HUES48 (cell line): ENCODE data around the gene CLMN.
"Not testable (repeated sequence)": the region's sequence is repeated elsewhere in the genome, so short reads cannot be mapped to it uniquely, and the experiment has no call there.

Source experiments
- H3K27ac ChIP-seq: one replicate; pipeline ENCODE4 v1.7.0; 2013; ENCODE audit warnings: low read depth, low read length, inconsistent platforms
- H3K27me3 ChIP-seq: 2 replicates; pipeline ENCODE4 v1.6.1; 2013; ENCODE audit warnings: mild to moderate bottlenecking, low read length; ENCODE audit not compliant: control insufficient read depth, insufficient read depth
- H3K36me3 ChIP-seq: 2 replicates; pipeline ENCODE4 v1.6.1; 2013; ENCODE audit warnings: low read length; ENCODE audit not compliant: control insufficient read depth, insufficient read depth
- H3K4me1 ChIP-seq: 2 replicates; pipeline ENCODE4 v1.6.1; 2013; ENCODE audit warnings: mild to moderate bottlenecking, low read length; ENCODE audit not compliant: control insufficient read depth, insufficient read depth
- H3K4me3 ChIP-seq: 2 replicates; pipeline ENCODE4 v1.5.1; 2013; ENCODE audit warnings: mild to moderate bottlenecking, low read depth, low read length
- H3K9ac ChIP-seq: 2 replicates; pipeline ENCODE4 v1.6.1; 2013; ENCODE audit warnings: mild to moderate bottlenecking, low read depth, low read length, moderate library complexity
- H3K9me3 ChIP-seq: 2 replicates; pipeline ENCODE4 v1.6.1; 2013; ENCODE audit warnings: low read length; ENCODE audit not compliant: control insufficient read depth, insufficient read depth

Gene CLMN

DNA sequence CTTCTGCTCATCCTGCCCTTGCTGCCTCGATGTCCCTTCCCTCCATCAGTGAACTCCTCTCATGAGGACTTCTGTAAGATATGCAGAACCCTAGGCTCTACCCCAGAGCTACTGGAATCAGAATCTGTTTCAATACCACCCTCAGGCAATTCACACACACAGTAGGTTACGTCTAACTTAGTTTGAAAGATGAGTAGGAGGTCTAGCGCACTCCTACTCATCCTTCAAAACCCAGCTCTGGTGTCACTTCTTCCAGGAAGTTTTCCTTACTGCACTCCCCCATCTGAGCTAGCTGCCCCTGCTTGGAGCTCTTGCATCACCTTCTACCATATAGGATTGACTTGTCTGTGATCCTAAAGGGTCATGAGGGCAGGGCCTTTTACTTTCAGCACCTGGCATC lies 105.9 kb downstream of the CLMN start:
- Histone ChIP-seq H3K9me3 (no peaks in the 10 kb centered on the region), H3K27me3 (peaks cover 17% of the 10 kb centered on the region), H3K4me3 (no peak overlapping the region), H3K9ac (no peak overlapping the region), H3K4me1 (peaks cover 16% of the 10 kb centered on the region), H3K27ac (no peak overlapping the region), H3K36me3 (no peaks in the 10 kb centered on the region)

- peaks cover 7% of the 10 kb centered on the region for H3K27me3 ChIP-seq
- no peak overlapping the region for H3K27ac ChIP-seq
- H3K4me3 ChIP-seq, result no peak overlapping the region
- H3K9me3 ChIP-seq, result no peaks in the 10 kb centered on the region
- H3K4me1 ChIP-seq, result no peaks in the 10 kb centered on the region
- H3K9ac ChIP-seq, result no peak overlapping the region
- H3K36me3 ChIP-seq, result no peaks in the 10 kb centered on the region
These were observed 107.8 kb downstream of the CLMN start for GRCh38 chr14:95211721-95212504.

GRCh38 chr14:95210699-95211098 lies 109.0 kb downstream of the CLMN start:
- Histone ChIP-seq H3K9me3 (no peaks in the 10 kb centered on the region), H3K9ac (no peak overlapping the region), H3K36me3 (no peaks in the 10 kb centered on the region), H3K27ac (no peak overlapping the region), H3K4me1 (no peaks in the 10 kb centered on the region), H3K4me3 (no peak overlapping the region), H3K27me3 (no peaks in the 10 kb centered on the region)

DNA sequence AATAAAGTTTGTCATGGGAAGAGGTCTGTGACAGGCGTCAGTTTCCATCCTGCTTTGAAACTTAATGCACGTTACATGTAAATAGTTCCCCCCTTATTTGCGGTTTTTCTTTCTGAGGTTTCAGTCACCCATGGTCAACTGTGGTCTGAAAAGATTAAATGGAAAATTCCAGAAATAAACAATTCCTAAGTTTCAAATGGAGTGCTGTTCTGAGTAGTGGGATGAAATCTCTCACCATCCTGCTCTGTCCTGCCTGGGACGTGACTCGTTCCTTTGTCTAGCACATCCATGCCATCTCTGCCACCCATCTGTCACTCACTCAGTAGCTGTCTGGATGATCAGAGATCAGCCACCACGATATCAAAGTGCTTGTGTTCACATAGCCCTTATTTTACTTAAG lies 111.1 kb downstream of the CLMN start:
- Histone ChIP-seq H3K4me1 (0 out of 2 replicates have a peak, but pooled peaks cover 4% of the 10 kb centered on the region), H3K9ac (no peak overlapping the region), H3K27me3 (no peaks in the 10 kb centered on the region), H3K9me3 (peaks cover 5% of the 10 kb centered on the region), H3K36me3 (no peaks in the 10 kb centered on the region), H3K27ac (no peak overlapping the region), H3K4me3 (no peak overlapping the region)

DNA sequence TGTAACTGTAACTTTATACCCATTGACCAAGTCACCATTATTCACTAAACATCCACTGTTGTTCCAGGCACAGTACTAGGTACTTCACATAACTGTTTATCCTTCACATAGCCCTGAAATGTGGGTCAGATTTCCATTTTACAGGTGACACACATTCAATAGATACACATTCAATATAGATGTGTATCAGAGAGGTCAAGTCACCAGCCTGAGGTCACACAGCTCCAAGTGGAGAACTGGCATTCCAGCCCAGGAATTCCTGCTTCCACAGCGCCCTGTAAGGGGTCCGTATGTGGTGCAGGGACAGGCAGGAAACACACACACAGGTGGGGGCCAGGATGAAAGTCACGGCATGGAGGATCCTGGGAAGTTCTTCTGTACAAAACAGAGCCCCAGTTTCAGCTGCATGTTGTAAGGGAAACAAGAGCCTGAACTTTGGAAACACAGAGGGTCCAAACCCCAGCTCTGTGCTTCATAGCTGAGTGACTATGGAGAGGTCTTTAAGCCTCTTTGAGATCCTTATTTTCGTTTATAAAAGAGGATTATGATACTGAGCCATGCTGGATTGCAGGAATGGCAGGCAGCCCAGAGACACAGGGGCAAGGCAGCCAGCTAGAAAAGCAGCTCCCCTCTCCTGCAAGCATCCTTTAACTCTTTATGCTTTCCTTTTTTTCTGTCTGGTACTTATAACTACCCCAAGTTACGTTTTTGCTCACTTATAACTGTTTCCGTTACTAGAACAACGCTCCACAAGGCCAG lies 112.1 kb downstream of the CLMN start:
- Histone ChIP-seq H3K36me3 (no peaks in the 10 kb centered on the region), H3K4me1 (0 out of 2 replicates have a peak, but pooled peaks cover 4% of the 10 kb centered on the region), H3K4me3 (no peak overlapping the region), H3K9me3 (peaks cover 5% of the 10 kb centered on the region), H3K9ac (no peak overlapping the region), H3K27me3 (no peaks in the 10 kb centered on the region), H3K27ac (no peak overlapping the region)

DNA sequence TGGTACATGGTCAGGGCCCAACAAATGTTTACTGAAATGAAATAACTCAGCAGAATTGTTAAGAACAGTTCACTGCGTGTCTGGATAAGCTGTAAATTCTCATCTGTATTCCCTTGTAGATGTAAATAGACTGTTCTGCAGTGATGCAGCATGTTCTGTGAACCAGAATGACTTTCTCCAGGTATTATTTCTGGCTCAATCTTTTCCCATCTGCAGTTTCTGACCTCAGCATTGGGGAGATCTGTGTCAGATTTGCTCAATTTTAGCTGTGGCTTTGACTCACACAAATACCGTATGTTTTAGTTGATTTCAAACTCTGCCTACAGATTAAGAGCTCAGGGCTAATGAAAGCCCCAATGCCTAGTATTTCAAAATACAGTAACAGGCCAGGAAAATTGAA lies 113.2 kb downstream of the CLMN start:
- Histone ChIP-seq H3K4me1 (0 out of 2 replicates have a peak, but pooled peaks cover 4% of the 10 kb centered on the region), H3K27me3 (no peaks in the 10 kb centered on the region), H3K4me3 (no peak overlapping the region), H3K9ac (no peak overlapping the region), H3K27ac (no peak overlapping the region), H3K9me3 (peaks cover 5% of the 10 kb centered on the region), H3K36me3 (no peaks in the 10 kb centered on the region)

DNA sequence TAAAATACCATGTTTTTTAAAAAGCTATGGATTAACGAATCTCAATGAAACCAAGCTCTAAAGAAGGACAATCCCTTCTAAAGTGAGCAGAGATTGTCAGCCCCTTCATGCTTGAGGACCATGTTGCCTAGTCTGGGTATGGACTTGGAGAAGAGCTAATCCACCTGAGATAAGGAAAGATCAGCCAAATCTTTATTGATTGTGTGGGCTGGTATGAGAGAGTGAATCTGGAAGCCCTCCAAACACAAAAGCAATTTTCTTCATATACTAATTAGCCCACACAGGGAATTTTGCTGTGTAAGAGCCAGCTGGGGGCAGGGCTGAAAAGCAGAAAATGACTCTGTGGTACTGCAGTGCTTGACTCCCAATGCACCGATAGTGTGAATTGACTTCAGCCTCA lies 115.0 kb downstream of the CLMN start:
- Histone ChIP-seq H3K9ac (no peak overlapping the region), H3K27ac (no peak overlapping the region), H3K27me3 (no peaks in the 10 kb centered on the region), H3K4me3 (no peak overlapping the region), H3K4me1 (peaks cover 11% of the 10 kb centered on the region; the same call in 1 of the 2 replicates), H3K36me3 (no peaks in the 10 kb centered on the region), H3K9me3 (peaks cover 5% of the 10 kb centered on the region)

GRCh38 chr14:95201745-95202144 lies 118.0 kb downstream of the CLMN start:
- peaks cover 32% of the 10 kb centered on the region; the same call in 1 of the 2 replicates for H3K4me1 ChIP-seq
- H3K9me3 ChIP-seq, H3K9ac ChIP-seq, H3K27me3 ChIP-seq, H3K27ac ChIP-seq, H3K36me3 ChIP-seq, H3K4me3 ChIP-seq: not testable (repeated sequence)

DNA sequence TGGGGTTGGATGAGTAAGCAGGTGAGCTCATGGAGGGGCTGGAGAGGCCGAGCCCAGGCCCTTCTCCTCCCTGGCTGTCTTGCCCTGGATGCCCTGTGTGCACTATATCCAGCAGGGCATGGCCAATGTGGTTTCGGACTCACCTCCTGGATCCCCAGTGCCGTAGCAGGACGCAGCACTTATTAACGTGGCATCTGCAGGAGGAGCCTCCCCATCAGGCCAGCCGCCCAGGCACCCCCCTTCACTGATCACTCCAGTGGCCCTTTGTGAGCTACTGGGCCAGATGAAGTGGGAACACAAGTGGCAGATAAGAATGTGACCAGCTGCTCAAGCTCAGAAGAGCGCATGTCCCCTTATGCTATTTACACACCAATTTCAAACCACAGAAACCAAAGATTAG lies 119.3 kb downstream of the CLMN start:
- Histone ChIP-seq H3K4me1 (peaks cover 32% of the 10 kb centered on the region; the same call in 1 of the 2 replicates), H3K9me3 (peaks cover 5% of the 10 kb centered on the region), H3K4me3 (no peak overlapping the region), H3K27ac (no peak overlapping the region), H3K9ac (no peak overlapping the region), H3K36me3 (no peaks in the 10 kb centered on the region), H3K27me3 (no peaks in the 10 kb centered on the region)

DNA sequence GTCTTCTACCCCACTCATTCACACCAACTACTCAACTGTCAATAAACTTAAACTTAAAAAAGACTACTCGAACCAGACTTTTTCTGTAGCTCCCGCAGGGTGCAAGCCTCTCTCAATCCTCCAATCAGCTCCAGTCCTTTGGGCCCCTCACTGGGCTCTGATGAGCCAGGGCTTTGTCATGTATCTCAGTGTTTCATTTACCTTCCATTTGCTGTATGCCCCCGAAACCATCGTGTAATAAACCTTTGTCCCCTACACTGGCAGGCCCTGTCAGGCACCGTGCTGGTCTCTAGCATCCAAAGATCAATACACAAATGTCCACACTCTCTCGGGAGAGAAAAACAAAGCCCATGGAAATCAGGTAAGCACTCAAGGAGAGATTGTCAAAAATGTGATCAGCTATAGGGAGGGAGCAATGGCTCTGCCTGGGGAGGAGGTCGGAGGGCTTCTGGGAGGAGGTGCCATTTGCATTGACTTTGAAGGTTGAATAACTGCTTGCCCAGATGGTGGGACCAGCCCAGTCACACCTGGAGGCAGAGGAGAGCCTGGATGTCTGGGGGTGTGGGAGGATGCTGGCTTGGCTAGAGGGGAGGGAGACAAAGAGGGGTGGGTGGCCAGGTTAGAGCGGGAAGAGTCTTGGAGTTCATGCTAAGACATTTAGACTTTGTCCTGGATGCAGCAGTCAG lies 120.3 kb downstream of the CLMN start:
- Histone ChIP-seq H3K36me3 (no peaks in the 10 kb centered on the region), H3K4me3 (0 out of 2 replicates have a peak overlapping the region, but pooled peaks have one; percentile 13), H3K9ac (no peak overlapping the region), H3K9me3 (no peaks in the 10 kb centered on the region), H3K4me1 (peaks cover 28% of the 10 kb centered on the region; the same call in 1 of the 2 replicates), H3K27ac (peak overlapping the region; percentile 23), H3K27me3 (no peaks in the 10 kb centered on the region)
